HG03354 (cell line): Measurements from ENCODE around the gene BAZ1A.

ENCODE experiments used
- ATAC-seq: cut with Tn5 transposase; IDR thresholded peaks from one replicate; pipeline ENCODE4 v1.9.1; 2021; ENCODE audit warnings: mild to moderate bottlenecking; ENCODE audit not compliant: unreplicated experiment, poor library complexity, severe bottlenecking

The BAZ1A gene, protein sequence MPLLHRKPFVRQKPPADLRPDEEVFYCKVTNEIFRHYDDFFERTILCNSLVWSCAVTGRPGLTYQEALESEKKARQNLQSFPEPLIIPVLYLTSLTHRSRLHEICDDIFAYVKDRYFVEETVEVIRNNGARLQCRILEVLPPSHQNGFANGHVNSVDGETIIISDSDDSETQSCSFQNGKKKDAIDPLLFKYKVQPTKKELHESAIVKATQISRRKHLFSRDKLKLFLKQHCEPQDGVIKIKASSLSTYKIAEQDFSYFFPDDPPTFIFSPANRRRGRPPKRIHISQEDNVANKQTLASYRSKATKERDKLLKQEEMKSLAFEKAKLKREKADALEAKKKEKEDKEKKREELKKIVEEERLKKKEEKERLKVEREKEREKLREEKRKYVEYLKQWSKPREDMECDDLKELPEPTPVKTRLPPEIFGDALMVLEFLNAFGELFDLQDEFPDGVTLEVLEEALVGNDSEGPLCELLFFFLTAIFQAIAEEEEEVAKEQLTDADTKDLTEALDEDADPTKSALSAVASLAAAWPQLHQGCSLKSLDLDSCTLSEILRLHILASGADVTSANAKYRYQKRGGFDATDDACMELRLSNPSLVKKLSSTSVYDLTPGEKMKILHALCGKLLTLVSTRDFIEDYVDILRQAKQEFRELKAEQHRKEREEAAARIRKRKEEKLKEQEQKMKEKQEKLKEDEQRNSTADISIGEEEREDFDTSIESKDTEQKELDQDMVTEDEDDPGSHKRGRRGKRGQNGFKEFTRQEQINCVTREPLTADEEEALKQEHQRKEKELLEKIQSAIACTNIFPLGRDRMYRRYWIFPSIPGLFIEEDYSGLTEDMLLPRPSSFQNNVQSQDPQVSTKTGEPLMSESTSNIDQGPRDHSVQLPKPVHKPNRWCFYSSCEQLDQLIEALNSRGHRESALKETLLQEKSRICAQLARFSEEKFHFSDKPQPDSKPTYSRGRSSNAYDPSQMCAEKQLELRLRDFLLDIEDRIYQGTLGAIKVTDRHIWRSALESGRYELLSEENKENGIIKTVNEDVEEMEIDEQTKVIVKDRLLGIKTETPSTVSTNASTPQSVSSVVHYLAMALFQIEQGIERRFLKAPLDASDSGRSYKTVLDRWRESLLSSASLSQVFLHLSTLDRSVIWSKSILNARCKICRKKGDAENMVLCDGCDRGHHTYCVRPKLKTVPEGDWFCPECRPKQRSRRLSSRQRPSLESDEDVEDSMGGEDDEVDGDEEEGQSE (N-terminal part only)

DNA sequence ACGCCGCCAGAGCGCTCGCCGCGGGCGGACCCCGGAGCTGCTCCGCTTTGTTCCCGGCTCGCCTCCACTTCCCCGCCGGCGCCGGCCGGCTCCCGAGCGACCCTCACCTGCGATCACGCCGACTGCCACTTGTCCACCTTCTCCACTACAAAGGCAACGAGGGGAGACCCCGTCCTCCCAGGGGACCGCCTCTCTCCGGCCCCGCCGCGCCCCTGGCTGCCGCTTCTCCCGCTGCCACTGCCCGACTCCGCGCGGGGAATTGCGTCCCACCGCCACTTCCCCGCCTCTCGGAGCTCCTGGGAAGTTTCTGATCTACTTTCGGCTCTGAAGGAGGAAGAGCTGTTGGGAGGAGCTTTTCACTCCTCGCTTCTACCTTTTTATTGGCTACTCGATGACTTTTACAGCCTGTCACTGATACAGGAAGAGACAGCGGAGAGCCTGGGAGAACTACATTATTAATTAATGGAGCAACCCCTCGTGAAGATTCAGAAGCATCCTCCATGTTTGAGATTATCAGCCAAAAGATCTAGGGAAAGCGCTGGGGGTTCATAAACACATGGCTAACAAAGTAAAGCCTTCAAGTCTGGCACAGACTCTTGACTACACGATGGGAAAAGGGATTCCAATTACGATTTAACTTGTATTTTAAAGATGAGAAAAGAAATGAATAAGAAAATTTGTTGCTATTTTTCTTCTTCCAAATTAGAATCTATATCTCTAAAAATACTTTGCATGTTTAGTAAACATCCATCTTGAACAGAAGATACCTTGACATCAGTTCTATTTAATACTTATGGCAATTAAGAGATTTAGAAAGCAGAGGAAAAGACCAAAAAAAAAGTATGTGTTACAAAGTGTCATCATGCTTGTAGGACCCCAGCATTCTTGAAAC is at the start of gene BAZ1A:
Gene BAZ1A, minus strand, starts transcription at position 330 of the 892 bp plus-strand sequence. CDS start 756 bp downstream, outside the sequence.
- ATAC-seq = peak; percentile 38

DNA sequence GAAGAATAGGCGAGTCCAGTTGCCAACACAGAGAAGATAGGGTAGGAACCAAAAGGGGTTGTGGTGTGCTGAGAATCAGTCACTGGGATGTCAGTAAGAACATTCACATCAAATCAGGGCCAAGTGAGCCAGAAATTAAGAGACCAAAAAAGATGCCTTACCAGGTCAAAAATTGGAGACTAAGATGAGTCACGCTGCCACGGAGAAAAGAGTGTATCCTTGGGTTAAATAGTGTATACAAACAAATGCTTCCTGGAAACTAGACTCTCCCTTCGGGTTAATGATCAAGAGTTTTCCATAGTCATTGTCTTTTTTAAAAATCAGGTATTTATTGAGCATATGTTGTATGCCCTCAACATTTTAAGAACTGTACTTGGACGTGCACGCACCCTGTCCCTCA is 45.2 kb upstream of the BAZ1A start:
- no peak for ATAC-seq

DNA sequence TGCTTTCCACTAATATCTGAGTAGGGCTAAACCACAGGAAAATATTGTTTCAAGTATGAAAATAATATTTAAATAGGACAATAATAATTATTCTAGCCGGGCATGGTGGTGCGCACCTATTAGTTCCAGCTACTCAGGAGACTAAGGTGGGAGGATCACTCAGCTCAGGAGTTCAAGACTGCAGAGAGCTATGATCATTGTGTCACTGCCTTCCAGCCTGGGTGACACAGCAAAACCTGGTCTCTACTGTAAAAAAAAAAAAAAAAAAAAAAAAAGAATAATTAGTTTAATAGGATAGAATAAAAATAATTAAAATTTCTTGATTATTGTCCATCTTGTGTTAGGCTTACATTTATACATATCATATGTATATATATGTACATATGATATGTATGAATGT is 38.5 kb upstream of the BAZ1A start:
- ATAC-seq = no peak

DNA sequence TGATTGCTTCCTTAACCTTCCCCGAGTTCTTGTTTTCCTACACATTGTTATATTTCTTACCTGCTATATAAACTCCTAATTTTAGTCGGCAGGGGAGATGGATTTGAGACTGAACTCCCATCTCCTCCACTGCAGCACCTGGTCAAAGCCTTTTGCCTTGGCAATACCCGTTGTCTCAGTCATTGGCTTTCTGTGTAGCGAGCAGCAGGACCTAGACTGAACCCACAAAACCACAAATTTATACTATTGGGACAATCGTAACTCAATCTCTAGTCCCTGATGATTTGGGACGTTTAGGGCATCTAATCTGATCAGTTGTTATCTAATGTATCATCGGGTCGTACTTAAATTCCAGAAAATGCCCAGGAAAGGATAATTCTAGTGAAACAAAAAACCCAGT is 37.8 kb upstream of the BAZ1A start:
- ATAC-seq = no peak

DNA sequence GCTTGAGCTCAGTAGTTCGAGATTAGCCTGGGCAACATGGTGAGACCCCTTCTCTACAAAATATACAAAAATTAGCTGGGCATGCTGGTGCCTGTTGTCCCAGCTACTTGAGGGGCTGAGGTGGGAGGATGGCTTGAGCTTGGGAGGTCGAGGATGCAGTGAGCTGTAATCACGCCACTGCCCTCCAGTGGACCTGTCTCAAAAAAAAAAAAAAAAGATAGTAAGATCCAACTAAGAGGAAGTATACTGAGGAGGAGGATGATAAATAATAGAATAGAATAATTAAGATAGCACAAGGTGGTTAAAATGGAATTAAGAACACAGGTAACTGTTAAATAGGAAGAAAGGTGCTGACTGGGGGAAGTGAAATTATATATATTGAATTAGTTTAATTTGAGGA is 37.0 kb upstream of the BAZ1A start:
- no peak for ATAC-seq

DNA sequence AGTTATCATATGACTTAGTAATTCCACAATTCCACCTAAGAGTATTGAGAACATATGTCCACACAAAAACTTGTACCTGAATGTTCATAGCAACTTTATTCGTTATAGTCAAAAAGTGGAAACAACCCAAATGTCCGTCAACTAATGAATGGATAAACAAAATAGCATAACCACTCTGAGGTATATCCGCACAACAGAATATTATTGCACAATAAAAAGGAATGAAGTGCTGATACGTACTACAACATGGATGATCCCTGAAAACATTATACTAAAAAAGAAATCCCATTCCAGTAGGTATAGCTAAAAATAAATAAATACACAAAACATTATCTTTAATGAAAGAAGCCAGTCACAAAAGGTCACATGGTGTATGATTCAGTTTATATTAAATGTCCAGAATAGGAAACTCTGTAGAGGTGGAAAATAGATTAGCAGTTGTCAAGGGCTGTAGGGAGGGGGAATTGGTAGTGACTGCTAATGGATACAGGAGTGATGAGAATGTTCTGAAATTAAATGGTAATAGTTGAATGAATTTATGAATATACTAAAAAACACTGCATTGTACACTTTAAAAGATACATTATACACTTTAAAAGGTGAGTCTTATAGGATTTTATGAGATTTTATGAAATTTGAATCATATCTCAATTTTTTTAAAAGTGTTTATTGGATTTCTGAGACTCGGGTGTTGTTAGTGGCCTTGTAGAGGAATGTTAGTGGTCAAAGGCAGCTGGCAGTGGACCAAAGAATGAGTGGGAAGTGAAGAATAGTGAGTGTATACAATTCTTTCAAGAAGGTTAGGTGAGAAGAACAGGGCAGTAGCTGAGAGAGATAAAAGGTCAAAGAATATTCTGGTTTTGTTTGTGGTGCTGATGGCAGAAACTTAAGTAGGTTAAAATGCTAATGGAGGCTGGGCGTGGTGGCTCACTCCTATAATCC is 36.3 kb upstream of the BAZ1A start:
- no peak for ATAC-seq

DNA sequence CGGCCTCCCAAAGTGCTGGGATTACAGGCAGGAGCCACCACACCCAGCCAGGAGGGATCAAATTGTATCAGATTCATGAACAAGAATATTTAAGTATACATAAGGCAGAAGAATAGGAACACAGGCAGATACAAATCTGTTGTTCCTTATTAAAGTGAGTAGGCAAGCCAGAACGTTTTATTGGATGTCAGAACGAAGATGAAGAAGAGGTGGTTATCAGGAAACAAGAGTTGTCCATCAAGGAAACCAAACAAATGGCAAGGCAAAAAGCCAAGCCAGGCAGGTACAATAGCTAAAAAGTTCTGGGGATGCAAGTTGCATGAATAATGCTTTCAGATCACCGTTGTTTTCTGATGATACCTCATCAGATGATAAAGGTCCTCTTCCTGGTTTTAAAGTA is 31.1 kb upstream of the BAZ1A start:
- ATAC-seq = no peak

DNA sequence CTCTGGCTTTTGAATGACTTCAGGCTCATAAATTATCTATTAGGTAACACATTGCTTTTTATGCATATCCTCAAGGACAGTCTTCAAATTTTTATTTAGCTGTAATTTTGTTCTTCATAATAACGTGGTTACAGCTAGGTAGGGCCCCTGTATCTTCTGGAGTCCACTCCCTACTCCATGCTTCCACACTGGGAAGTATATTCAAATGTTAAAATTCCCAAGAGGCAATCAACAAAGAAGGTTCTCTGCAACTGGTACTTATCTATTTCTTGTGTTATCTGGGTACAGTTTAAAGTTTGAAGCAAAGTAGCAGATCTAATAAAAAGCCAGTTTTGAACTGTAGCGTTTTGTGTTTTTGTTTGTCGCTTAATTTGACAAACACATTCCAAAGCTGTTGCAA is 20.1 kb upstream of the BAZ1A start:
- ATAC-seq = no peak

DNA sequence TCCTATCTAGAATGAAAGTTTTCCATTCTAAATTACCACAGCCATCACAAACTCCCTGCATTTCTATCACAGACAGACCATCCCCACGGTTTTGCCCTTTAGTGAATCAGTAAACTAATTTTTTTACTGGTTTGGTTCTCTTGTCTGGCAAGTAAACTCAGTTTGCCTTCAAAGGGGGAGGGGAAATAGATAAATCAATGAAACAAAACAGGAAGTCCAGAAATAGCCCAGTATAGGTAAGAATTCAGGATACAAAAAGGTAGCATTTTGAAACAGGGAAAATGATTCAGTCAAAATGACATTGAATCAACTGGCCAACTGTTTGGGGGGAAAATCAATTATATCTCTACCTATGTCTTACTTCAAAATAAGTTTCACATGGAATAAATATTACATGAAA is 15.8 kb upstream of the BAZ1A start:
- no peak for ATAC-seq

DNA sequence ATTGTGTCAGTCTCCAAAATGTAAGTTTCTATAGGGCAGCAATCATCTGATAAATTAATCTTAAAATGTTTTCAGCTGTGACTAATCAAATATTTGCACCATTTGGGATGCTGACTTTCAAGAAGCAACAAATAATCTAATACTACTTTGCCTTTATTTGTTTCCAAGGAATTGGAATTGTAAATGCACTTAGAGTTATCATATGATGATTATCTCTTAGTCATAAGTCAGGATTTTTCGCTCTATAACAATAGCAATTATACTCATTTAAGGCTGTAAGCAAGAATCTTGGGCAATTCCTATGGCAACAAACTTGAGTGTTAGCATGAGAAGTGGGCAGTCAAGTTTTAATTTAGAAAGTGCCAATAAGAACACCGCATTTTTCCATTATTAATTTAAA is 13.0 kb upstream of the BAZ1A start:
- ATAC-seq = no peak

DNA sequence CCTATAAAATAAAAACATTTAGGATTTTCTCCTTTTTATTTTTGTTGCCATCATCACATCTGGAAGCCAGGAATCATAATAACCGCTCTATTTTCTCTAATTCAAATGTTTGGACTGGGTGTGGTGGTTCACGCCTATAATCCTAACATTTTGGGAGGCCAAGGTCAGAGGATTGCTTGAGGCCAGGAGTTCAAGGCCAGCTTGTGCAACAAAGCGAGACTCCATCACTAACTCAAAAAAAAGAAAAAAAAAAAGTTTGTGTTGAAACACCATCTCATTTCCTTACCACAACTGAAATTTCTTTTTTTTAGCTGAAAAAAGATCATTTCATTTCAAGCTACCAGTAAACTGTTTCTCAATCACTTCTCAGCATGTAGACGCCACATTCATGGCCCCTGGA is 8.8 kb upstream of the BAZ1A start:
- no peak for ATAC-seq

DNA sequence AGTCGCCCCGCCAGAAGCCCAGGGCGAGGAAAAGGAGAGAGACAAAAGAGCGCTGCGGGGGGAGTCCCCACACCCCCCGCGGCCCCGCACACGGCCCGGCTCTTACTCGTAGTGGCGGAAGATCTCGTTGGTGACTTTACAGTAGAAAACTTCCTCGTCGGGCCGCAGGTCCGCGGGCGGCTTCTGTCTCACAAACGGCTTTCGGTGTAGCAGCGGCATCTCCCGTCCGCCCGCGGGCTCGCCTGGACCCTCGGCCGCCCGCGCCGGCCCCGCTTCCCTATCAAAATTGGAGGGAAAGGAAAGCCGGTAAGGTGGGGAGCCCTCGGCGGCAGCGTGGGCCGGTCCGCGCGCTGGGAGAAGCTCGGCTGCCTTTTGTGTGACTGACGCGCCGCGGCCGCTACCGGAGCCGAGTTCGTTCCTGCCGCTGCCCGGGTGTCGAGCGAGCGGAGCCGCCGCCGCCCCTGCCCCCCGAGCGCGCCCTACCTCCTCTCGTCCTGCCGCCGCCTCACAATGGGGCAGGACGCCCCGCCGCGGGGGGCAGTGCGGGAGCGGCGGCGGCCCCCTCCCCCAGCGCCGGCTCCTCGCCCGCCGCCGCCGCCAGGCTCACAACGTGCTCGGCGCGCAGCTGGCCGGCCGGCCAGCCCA is 652 bp downstream of the BAZ1A start:
- peak; percentile 37 for ATAC-seq

DNA sequence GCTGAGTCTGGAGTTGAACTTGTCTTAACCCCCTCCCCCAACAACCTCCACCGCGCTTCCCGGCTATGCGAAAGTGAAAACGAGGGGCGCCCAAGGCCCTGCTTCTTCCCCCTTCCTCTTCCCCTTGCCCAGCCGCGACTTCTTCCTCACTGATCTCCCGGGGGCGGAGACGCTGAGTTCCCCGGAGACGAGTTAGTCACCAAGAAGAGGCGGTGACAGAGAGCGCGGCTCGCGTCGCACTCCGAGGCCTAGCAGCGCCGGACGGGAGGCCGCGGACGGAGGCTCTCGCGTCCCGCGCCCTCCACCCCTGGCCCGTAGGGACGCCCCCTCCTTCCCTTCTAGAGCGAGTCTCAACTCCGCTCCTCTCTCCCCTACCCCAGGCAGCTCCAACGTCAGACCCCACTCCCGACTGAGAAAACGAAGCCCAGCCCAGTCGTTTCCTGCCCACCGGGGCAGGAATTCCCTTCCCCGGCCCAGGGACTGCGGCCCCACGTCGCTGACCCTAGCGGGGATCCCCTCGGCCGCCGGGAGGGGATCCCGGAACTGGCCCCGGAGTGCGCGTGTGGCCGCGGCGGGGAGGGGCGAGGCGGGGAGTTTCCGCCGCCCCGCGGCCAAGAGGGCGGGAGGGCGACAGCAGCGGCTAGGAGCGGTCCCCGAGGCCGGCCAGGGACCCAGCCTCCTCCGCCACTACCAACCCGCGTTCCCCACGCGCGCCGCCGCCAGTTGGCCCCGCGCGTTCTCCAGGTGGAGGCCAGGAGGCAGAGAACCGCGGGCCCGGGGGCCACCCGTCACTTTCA is 1.4 kb downstream of the BAZ1A start:
- ATAC-seq = peak; percentile 58

DNA sequence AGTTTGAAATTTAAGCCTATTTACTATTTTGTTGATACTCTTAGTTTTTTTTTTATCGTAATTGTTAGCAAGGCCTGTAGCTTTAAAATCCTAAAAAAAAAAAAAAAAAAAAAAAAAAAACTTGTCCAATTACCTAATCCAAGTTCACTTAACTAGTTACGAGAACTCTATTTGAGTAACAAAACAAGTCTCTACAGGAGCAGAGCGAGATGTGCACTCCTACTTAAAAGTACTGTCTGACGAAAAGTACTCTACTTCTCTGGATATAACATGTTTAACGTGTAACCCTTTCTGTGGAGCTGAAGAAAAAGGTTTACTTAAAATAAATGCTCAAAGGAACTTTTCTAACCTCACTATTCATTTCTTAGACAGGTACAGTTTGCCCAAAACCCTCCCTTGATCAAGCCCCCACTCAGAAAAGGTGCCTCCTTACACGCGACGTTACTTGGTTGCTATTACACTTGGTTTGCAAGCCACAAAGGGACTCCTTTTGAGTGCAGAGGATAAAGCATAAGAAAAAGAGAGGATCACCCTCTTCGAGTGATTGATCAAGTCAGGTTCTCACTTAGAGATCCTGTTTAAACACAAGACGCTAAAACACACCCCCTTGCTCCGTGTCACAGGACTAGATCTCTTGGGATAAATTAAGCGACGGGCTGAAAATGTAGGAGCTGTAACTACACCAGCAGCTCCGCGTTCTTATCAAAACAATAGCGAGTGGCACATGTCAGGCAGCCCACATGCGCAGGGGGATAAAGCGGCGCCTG is 2.2 kb downstream of the BAZ1A start:
- ATAC-seq = peak; percentile 15

DNA sequence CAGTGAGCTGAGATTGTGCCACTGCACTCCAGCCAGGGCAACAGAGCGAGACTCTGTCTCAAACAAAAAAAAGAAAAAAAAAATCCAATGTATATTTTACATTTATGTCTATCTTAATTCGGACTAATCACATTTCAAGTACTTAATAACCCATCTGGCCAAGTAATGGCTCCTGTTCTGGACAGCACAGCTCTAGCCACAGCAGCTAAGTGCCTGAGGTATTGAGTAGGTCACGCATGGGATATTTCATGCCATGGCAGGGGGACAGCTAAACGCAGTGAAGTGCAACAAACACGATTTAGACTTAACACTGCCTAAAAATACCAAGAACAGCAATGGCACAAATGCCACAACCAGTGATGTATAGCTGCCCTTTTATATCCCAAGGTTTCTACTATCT is 8.0 kb downstream of the BAZ1A start:
- ATAC-seq = no peak

DNA sequence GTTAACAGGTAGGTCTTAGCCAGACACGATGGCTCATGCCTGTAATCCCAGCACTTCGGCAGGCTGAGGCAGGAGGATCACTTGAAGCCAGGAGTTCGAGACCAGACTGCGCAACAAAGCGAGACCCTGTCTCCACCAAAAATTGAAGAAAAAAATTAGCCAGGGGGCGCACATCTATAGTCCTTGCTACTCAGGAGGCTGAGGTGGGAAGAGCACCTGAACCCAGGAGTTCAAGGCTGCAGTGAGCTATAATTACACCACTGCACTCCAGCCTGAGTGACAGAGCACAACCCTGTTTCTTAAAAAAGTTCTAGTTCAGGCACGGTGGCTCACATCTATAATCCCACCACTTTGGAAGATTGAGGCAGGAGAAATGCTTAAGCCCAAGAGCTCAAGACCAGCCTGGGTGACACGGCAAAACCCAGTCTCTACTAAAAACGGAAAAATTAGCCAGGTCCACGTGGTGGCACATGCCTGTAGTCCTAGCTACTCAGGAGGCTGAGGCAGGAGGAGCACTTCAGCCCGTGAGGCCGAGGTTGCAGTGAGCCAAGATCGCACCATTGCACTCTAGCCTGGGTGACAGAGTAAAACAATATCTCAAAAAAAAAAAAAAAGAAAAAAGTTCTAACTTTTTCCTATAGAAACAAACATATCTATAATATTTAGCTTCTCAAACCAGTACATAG is 9.1 kb downstream of the BAZ1A start:
- ATAC-seq = no peak
